GM12878 (cell line): Measurements from ENCODE around the gene EAF1. TPM values are rescaled to one million over a fixed set of nuclear protein-coding genes. Genes with fewer than 3 reads are reported as not detected.

Source experiments
- ATAC-seq: fragments of 200-7000 bp; cut with Tn5 transposase; 3 replicates; pipeline ENCODE4 v1.9.1; 2020; ENCODE audit warnings: mild to moderate bottlenecking, moderate library complexity
- BruUV-seq: library from RNA; stranded (reverse); fragments of 400-500 nt; replicated peaks from 2 replicates; lab custom pipeline; 2021; lab: Mats Ljungman, UMichigan
- CTCF ChIA-PET: fragments of 300-600 bp; sonication (Branson Sonifier 250); formaldehyde crosslinking; extraction: SDS; loops from one replicate; lab custom pipeline; 2021; ENCODE audit warnings: inconsistent platforms; lab: Yijun Ruan, JAX
- POLR2A ChIA-PET: fragments of 350-600 bp; formaldehyde crosslinking; extraction: SDS; loops from one replicate; lab custom pipeline; 2021; ENCODE audit warnings: inconsistent platforms; lab: Charles Lee
- RAD21 ChIA-PET: fragments of 300-600 bp; sonication (Branson Sonifier 250); formaldehyde crosslinking; loops from one replicate; lab custom pipeline; 2023; ENCODE audit warnings: antibody characterized with exemption; ENCODE audit not compliant: unreplicated experiment; lab: Charles Lee
- SMC1A ChIA-PET: fragments of 300-600 bp; sonication (Branson Sonifier 250); formaldehyde crosslinking; loops from one replicate; lab custom pipeline; 2023; ENCODE audit not compliant: unreplicated experiment, uncharacterized antibody; lab: Charles Lee
- DNase-seq: peaks from one replicate; pipeline ENCODE4 v3.0.0-alpha.2; 2011; ENCODE audit warnings: low read depth, low spot score
- FAIRE-seq: peaks from 3 replicates; lab custom pipeline; 2011; peaks lifted over from hg19 to GRCh38; lab: Jason Lieb, UNC
- H2AFZ ChIP-seq: 2 replicates; pipeline ENCODE4 v1.6.0; 2011; ENCODE audit warnings: low read depth, low read length, control low read depth; ENCODE audit not compliant: control insufficient read depth
- H3K27ac ChIP-seq: 2 replicates; pipeline ENCODE4 v1.5.1; 2011; ENCODE audit warnings: control low read depth; ENCODE audit not compliant: control insufficient read depth, insufficient read depth
- H3K27me3 ChIP-seq, 2 experiments: replicated peaks in 1 of 2; 2 replicates each; pipeline versions ENCODE4 v1.6.0 to v1.6.1; 2011; ENCODE audit warnings: low read length in 1 of 2; ENCODE audit not compliant: control insufficient read depth in 2 of 2, insufficient read depth in 2 of 2
- H3K36me3 ChIP-seq, 2 experiments: 2 replicates each; pipeline ENCODE4 v1.5.1; 2011; ENCODE audit warnings: low read length in 1 of 2; ENCODE audit not compliant: control insufficient read depth in 2 of 2, insufficient read depth in 2 of 2
- H3K4me1 ChIP-seq: 2 replicates; pipeline ENCODE4 v1.6.1; 2011; ENCODE audit warnings: mild to moderate bottlenecking, low read length, moderate library complexity, mixed read lengths; ENCODE audit not compliant: control insufficient read depth, insufficient read depth
- H3K4me2 ChIP-seq: 2 replicates; pipeline ENCODE4 v1.6.0; 2011; ENCODE audit warnings: control low read depth; ENCODE audit not compliant: control insufficient read depth, insufficient read depth
- H3K4me3 ChIP-seq: fragments of 200-600 bp; sonication (generic); 2 replicates; pipeline ENCODE4 v1.5.1; 2016
- H3K79me2 ChIP-seq: 2 replicates; pipeline ENCODE4 v1.6.0; 2011; ENCODE audit warnings: low read length; ENCODE audit not compliant: control insufficient read depth, insufficient read depth
- H3K9ac ChIP-seq: 2 replicates; pipeline ENCODE4 v1.8.0; 2011; ENCODE audit warnings: low read length, control low read depth, mixed read lengths; ENCODE audit not compliant: control insufficient read depth, insufficient read depth
- H3K9me3 ChIP-seq: replicated peaks from 3 replicates; pipeline ENCODE4 v1.5.1; 2011; ENCODE audit warnings: mild to moderate bottlenecking, low read length; ENCODE audit not compliant: control insufficient read depth, insufficient read depth
- H4K20me1 ChIP-seq: 2 replicates; pipeline ENCODE4 v1.6.0; 2011; ENCODE audit not compliant: control insufficient read depth, insufficient read depth
- FOXM1 ChIP-seq: IDR thresholded peaks from 2 replicates; pipeline ENCODE4 v1.6.1; 2012; ENCODE audit warnings: low read depth, mild to moderate bottlenecking, inconsistent platforms, low read length, moderate library complexity
- MTA2 ChIP-seq: fragments of 450-650 bp; IDR thresholded peaks from 2 replicates; pipeline ENCODE4 v1.6.1; 2016; ENCODE audit warnings: low read depth, mild to moderate bottlenecking, moderate library complexity
- NR2F1 ChIP-seq: fragments of 450-650 bp; conservative IDR thresholded peaks from 2 replicates; pipeline ENCODE4 v1.6.1; 2017; ENCODE audit warnings: mild to moderate bottlenecking
- REST ChIP-seq: IDR thresholded peaks from 2 replicates; pipeline ENCODE4 v1.6.1; 2012; ENCODE audit warnings: mild to moderate bottlenecking, low read depth, low read length
- STAT3 ChIP-seq: IDR thresholded peaks from 2 replicates; pipeline ENCODE4 v1.6.1; 2011; ENCODE audit warnings: low read depth, low read length, improper control_type of control experiment
- TCF3 ChIP-seq: IDR thresholded peaks from 2 replicates; pipeline ENCODE4 v1.6.1; 2012; ENCODE audit warnings: low read depth, mild to moderate bottlenecking, low read length, borderline replicate concordance; ENCODE audit not compliant: insufficient read depth
- ZNF274 ChIP-seq: IDR thresholded peaks from one replicate; pipeline ENCODE4 v1.8.0; 2011; ENCODE audit not compliant: insufficient read length, insufficient read depth
- ZNF384 ChIP-seq: IDR thresholded peaks from 2 replicates; pipeline ENCODE4 v1.6.1; 2012; ENCODE audit warnings: low read depth, mild to moderate bottlenecking, low read length, improper control_type of control experiment, borderline replicate concordance
- WGBS: methylation state at CpG from one replicate; pipeline ENCODE4 v1.1.6; 2016; ENCODE audit warnings: low lambda C conversion rate; ENCODE audit not compliant: insufficient replicate concordance, insufficient coverage; ENCODE audit errors: missing lambda C conversion rate; 5-methylcytosine and 5-hydroxymethylcytosine counted together
- in situ Hi-C: fragments of 300-500 bp; cut with MboI; formaldehyde crosslinking; loops from 9 replicates; pipeline ENCODE4 v1.14.3; 2018; ENCODE audit warnings: mixed read lengths
- intact Hi-C: fragments of 100-400 bp; cut with micrococcal nuclease; formaldehyde crosslinking; loops from one replicate; pipeline ENCODE4 v1.14.2; 2022; ENCODE audit not compliant: unreplicated experiment
- polyA plus RNA-seq, 11 experiments: library from polyadenylated mRNA; depleted of rRNA in 4 of 11; unstranded in 6 of 11; stranded (reverse) in 5 of 11; fragments of >200 nt; fragmentation: Nextera tagmentation in 4 of 11; fragmentation: Illumina TruSeq in 1 of 11; extraction: Ambion mirVana in 4 of 11; extraction: Trizol in 1 of 11; gene quantifications; 1 replicate in 1 of 11; 2 replicates in 10 of 11; pipeline versions ENCODE4 v1.2.1 to v1.2.3, GENCODE V29; 2011 to 2016; ENCODE audit warnings: inconsistent platforms in 2 of 11, missing spikeins in 2 of 11, low read depth in 1 of 11
- total RNA-seq, 4 experiments: library from RNA; depleted of rRNA in 3 of 4; stranded (reverse); fragments of >200 nt in 3 of 4; fragmentation: Illumina TruSeq in 1 of 4; extraction: Trizol in 1 of 4; gene quantifications; 2 replicates each; pipeline versions ENCODE4 v1.2.1 to v1.2.3, GENCODE V29; 2013 to 2021
- TF ChIP-seq, protein P1 (sequence below): fragments of 450-650 bp; IDR thresholded peaks from 2 replicates; pipeline ENCODE4 v1.6.1; 2014; ENCODE audit warnings: mild to moderate bottlenecking
- TF ChIP-seq, protein P2 (sequence below): fragments of 450-650 bp; IDR thresholded peaks from 2 replicates; pipeline ENCODE4 v1.6.1; 2017; ENCODE audit warnings: mild to moderate bottlenecking

The EAF1 gene
- total and polyA plus RNA-seq, 10 of the 15 experiments (the other 5 are each of a cell fraction or from before 2014, with no cell fraction given) = 6.8 to 21.6 (median 15.6) TPM

DNA sequence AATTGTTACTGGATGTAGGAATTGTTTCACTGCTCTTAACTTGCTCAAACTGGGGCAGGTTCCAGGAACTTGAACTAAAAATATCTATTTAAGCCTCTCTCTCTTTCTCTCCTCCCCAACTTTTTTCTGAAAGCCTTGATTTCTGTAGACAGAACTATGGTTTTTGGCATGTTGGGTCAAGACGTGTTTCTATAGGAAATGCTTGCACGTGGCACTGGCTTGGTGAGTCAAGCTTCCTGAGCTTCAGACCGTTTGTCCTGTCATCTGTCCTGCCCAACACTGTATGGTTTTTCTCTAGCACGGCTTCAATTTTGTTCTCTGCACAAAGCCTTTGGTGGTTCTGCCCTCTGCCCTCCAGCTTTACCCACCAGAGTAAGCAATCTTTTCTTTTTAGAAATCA, 13.5 kb downstream of the EAF1 start (continued):
- no peak for TF ChIP-seq REST
- TF ChIP-seq, protein P1, sequence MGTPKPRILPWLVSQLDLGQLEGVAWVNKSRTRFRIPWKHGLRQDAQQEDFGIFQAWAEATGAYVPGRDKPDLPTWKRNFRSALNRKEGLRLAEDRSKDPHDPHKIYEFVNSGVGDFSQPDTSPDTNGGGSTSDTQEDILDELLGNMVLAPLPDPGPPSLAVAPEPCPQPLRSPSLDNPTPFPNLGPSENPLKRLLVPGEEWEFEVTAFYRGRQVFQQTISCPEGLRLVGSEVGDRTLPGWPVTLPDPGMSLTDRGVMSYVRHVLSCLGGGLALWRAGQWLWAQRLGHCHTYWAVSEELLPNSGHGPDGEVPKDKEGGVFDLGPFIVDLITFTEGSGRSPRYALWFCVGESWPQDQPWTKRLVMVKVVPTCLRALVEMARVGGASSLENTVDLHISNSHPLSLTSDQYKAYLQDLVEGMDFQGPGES = no peak
- no peak for TF ChIP-seq TCF3
- TF ChIP-seq STAT3 = no peak
- no peak for TF ChIP-seq ZNF384

- no peak overlapping the region for H3K4me3 ChIP-seq
- no peaks in the 10 kb centered on the region for H4K20me1 ChIP-seq
- TF ChIP-seq, protein P2, sequence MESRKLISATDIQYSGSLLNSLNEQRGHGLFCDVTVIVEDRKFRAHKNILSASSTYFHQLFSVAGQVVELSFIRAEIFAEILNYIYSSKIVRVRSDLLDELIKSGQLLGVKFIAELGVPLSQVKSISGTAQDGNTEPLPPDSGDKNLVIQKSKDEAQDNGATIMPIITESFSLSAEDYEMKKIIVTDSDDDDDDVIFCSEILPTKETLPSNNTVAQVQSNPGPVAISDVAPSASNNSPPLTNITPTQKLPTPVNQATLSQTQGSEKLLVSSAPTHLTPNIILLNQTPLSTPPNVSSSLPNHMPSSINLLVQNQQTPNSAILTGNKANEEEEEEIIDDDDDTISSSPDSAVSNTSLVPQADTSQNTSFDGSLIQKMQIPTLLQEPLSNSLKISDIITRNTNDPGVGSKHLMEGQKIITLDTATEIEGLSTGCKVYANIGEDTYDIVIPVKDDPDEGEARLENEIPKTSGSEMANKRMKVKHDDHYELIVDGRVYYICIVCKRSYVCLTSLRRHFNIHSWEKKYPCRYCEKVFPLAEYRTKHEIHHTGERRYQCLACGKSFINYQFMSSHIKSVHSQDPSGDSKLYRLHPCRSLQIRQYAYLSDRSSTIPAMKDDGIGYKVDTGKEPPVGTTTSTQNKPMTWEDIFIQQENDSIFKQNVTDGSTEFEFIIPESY = no peak
- TF ChIP-seq NR2F1 (no peak), FOXM1 (no peak), ZNF274 (no peak), MTA2 (no peak)
- TF ChIP-seq, all 136 proteins: peak for 0
- ChIA-PET POLR2A (interaction anchor here (0.7 kb wide), 1 partner anchor 19 kb away, joined by 3 read pairs; no protein-coding TSS in a partner anchor), CTCF (no interaction called here), SMC1A (interaction anchor here (0.8 to 1.4 kb wide), 4 partner anchors 9 to 176 kb away, joined by 3 to 4 read pairs (median 3); no protein-coding TSS in a partner anchor), RAD21 (no interaction called here)
- no peaks in the 10 kb centered on the region for H3K79me2 ChIP-seq
- ATAC-seq (no peak), FAIRE-seq (no peak), DNase-seq (no peak)
- H3K4me1 ChIP-seq = no peaks in the 10 kb centered on the region
- intact Hi-C loops = no loop called here
- H2AFZ ChIP-seq = no peak overlapping the region
- in situ Hi-C loops = no loop called here
- peaks cover 7 to 19% of the 10 kb centered on the region in 2 experiments for H3K36me3 ChIP-seq
- H3K27me3 ChIP-seq = no peaks in the 10 kb centered on the region
- H3K9ac ChIP-seq = no peak overlapping the region
- WGBS = 97% methylated on average over 4 of the region's 4 CpGs
- no peaks in the 10 kb centered on the region for H3K9me3 ChIP-seq
- H3K4me2 ChIP-seq = no peak overlapping the region
- BruUV-seq = no TSS peak
- H3K27ac ChIP-seq = no peak overlapping the region
Measured at GRCh38 chr3:15443826-15444524, 16.6 kb downstream of the EAF1 start.
